Right lobe of liver (tissue), 6 donors: ENCODE data around the gene ADAMTS20. TPM values are rescaled to one million over a fixed set of nuclear protein-coding genes. Genes with fewer than 3 reads are reported as not detected.

ENCODE experiments used
- ATAC-seq, 4 donors: fragments of 200-7000 bp; cut with Tn5 transposase; one replicate each; pipeline ENCODE4 v1.9.1; 2020; ENCODE audit warnings: mild to moderate bottlenecking in 4 of 4, moderate library complexity in 4 of 4
- DNase-seq, 3 donors: peaks; one replicate each; pipeline ENCODE4 v3.0.0-alpha.2; 2020
- H3K27ac ChIP-seq, 3 donors: fragments of 200-600 bp; one replicate each; pipeline ENCODE4 v1.8.0; 2022
- H3K27me3 ChIP-seq, 2 donors: fragments of 200-600 bp; one replicate each; pipeline ENCODE4 v1.8.0; 2022
- H3K36me3 ChIP-seq, 4 donors: fragments of 200-600 bp; sonication (generic) in 1 of 4; one replicate each; pipeline versions ENCODE4 v1.5.1 to v1.8.0; 2017 to 2022; ENCODE audit warnings: control low read depth in 1 of 4
- H3K4me1 ChIP-seq, 4 donors: fragments of 200-600 bp; sonication (generic) in 1 of 4; one replicate each; pipeline versions ENCODE4 v1.5.1 to v1.8.0; 2017 to 2022; ENCODE audit warnings: control low read depth in 1 of 4
- H3K4me3 ChIP-seq, 3 donors: fragments of 200-600 bp; one replicate each; pipeline ENCODE4 v1.8.0; 2022
- H3K9me3 ChIP-seq, 4 donors: fragments of 200-600 bp; sonication (generic) in 1 of 4; one replicate each; pipeline versions ENCODE4 v1.5.1 to v1.8.0; 2017 to 2022; ENCODE audit warnings: control low read depth in 1 of 4
- CTCF ChIP-seq, 4 donors: fragments of 200-600 bp in 3 of 4; fragments of 450-650 bp in 1 of 4; IDR thresholded peaks; one replicate each; pipeline versions ENCODE4 v1.5.1 to v1.8.0; 2016 to 2022; ENCODE audit warnings: antibody characterized with exemption in 4 of 4, mild to moderate bottlenecking in 2 of 4
- POLR2A ChIP-seq: fragments of 450-650 bp; IDR thresholded peaks from one replicate; pipeline ENCODE4 v1.6.1; 2017; ENCODE audit warnings: antibody characterized with exemption, mild to moderate bottlenecking
- WGBS: methylation state at CpG from one replicate; pipeline ENCODE4 v1.1.6; 2018; ENCODE audit warnings: low coverage, low lambda C conversion rate; ENCODE audit not compliant: insufficient coverage; ENCODE audit errors: missing lambda C conversion rate; 5-methylcytosine and 5-hydroxymethylcytosine counted together
- intact Hi-C, 2 donors: fragments of 100-400 bp; cut with DNase I; formaldehyde crosslinking; loops; one replicate each; pipeline versions ENCODE4 v1.11.2 to v1.14.1; 2022
- long read RNA-seq: library from polyadenylated mRNA; unstranded; transcript quantifications from one replicate; pipeline ENCODE4 v2.0.0, GENCODE V29; 2019
- total RNA-seq, 6 experiments: library from RNA; depleted of rRNA in 2 of 6; stranded (reverse); fragments of >200 nt in 2 of 6; fragmentation: NEBNext Ultra II Directional in 3 of 6; extraction: Animal tissue kit (Norgen Biotek cat#: 25700) in 3 of 6; gene quantifications; one replicate each; pipeline versions ENCODE4 v1.1.0 to v1.2.4, GENCODE V29; 2016 to 2023
- donor health status: DM: no; HTN: yes; CAD: no.
- donor health status: DM: no; HTN: no; CAD: no.
- donor health status: DM: no; HTN: no; CAD: no.
- donor health status: DM: no; HTN: yes; CAD: no.
- donor health status: DM: no; HTN: yes; CAD: no.

ADAMTS20 gene, protein sequence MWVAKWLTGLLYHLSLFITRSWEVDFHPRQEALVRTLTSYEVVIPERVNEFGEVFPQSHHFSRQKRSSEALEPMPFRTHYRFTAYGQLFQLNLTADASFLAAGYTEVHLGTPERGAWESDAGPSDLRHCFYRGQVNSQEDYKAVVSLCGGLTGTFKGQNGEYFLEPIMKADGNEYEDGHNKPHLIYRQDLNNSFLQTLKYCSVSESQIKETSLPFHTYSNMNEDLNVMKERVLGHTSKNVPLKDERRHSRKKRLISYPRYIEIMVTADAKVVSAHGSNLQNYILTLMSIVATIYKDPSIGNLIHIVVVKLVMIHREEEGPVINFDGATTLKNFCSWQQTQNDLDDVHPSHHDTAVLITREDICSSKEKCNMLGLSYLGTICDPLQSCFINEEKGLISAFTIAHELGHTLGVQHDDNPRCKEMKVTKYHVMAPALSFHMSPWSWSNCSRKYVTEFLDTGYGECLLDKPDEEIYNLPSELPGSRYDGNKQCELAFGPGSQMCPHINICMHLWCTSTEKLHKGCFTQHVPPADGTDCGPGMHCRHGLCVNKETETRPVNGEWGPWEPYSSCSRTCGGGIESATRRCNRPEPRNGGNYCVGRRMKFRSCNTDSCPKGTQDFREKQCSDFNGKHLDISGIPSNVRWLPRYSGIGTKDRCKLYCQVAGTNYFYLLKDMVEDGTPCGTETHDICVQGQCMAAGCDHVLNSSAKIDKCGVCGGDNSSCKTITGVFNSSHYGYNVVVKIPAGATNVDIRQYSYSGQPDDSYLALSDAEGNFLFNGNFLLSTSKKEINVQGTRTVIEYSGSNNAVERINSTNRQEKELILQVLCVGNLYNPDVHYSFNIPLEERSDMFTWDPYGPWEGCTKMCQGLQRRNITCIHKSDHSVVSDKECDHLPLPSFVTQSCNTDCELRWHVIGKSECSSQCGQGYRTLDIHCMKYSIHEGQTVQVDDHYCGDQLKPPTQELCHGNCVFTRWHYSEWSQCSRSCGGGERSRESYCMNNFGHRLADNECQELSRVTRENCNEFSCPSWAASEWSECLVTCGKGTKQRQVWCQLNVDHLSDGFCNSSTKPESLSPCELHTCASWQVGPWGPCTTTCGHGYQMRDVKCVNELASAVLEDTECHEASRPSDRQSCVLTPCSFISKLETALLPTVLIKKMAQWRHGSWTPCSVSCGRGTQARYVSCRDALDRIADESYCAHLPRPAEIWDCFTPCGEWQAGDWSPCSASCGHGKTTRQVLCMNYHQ (N-terminal part only)
- not detected for total RNA-seq
- long read RNA-seq = 0 reads

GRCh38 chr12:43551971-43552559, at the start of gene ADAMTS20:
ADAMTS20 (minus strand) TSS chr12:43552203; CDS start chr12:43551921, 282 bp downstream.
- intact Hi-C loops = no loop called here
- no peak for DNase-seq

GRCh38 chr12:43599708-43600107, 47.7 kb upstream of the ADAMTS20 start:
- no peak for DNase-seq
- TF ChIP-seq POLR2A (no peak), CTCF (IDR thresholded peaks at IDR 0.05) (no peak)
- WGBS = 50% methylated on average over 1 of the region's 1 CpG
- no peak overlapping the region for H3K4me3 ChIP-seq
- H3K4me1 ChIP-seq = no peaks in the 10 kb centered on the region
- no peaks in the 10 kb centered on the region for H3K9me3 ChIP-seq
- H3K36me3 ChIP-seq = no peaks in the 10 kb centered on the region
- no peak for ATAC-seq
- H3K27me3 ChIP-seq = no peaks in the 10 kb centered on the region
- H3K27ac ChIP-seq = no peak overlapping the region
- intact Hi-C loops = no loop called here

More at GRCh38 chr12:43551971-43552559, at the start of gene ADAMTS20:
- Histone ChIP-seq H3K27me3 (peaks cover 0 to 11% of the 10 kb centered on the region in 2 donors), H3K4me3 (no peak within 1 kb of the TSS), H3K36me3 (no peaks in the 10 kb centered on the region), H3K4me1 (no peaks in the 10 kb centered on the region), H3K9me3 (no peaks in the 10 kb centered on the region), H3K27ac (no peak within 1 kb of the TSS)
- WGBS = 5% methylated on average over 22 of the region's 51 CpGs
- TF ChIP-seq POLR2A (no peak), CTCF (IDR thresholded peaks at IDR 0.05) (no peak)
- ATAC-seq = no peak

GRCh38 chr12:43599066-43599465, 47.1 kb upstream of the ADAMTS20 start:
- Histone ChIP-seq H3K9me3 (no peaks in the 10 kb centered on the region), H3K4me1 (no peaks in the 10 kb centered on the region), H3K36me3 (no peaks in the 10 kb centered on the region), H3K27ac (no peak overlapping the region), H3K27me3 (no peaks in the 10 kb centered on the region), H3K4me3 (no peak overlapping the region)
- no peak for TF ChIP-seq CTCF (IDR thresholded peaks at IDR 0.05)
- no peak for TF ChIP-seq POLR2A
- DNase-seq (no peak), ATAC-seq (no peak)
- WGBS = 63% methylated on average over 3 of the region's 3 CpGs
- intact Hi-C loops = no loop called here

DNA sequence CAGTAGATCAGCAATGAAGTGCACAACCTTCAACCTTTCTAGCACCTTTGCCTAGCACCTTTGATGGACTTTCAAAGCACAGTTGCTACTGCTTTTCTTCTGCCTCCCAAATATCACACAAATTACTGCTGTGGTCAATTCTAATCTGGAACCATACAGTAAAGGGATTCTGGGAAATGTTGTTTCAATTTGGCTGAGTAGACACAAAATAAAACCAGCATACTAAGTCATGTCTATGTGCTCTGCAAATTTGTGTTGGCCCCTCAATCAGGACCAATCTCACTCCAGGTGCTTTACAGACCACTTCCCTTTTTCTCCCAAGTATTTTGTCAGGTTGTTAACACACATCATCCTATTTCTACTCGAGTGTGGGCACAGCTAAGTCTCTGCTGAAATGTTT, 38.3 kb upstream of the ADAMTS20 start:
- no peak for DNase-seq
- 7% methylated on average over 1 of the region's 1 CpG for WGBS
- H3K27ac ChIP-seq = no peak overlapping the region
- intact Hi-C loops = no loop called here
- TF ChIP-seq POLR2A (no peak), CTCF (IDR thresholded peaks at IDR 0.05) (no peak)
- H3K27me3 ChIP-seq = no peaks in the 10 kb centered on the region
- no peaks in the 10 kb centered on the region for H3K9me3 ChIP-seq
- H3K4me1 ChIP-seq = no peaks in the 10 kb centered on the region
- H3K36me3 ChIP-seq = no peaks in the 10 kb centered on the region
- ATAC-seq = no peak
- H3K4me3 ChIP-seq = no peak overlapping the region
